Small intestine (tissue), 7 donors: ENCODE measurements around the gene PITPNM3. TPM values are rescaled to one million over a fixed set of nuclear protein-coding genes. Genes with fewer than 3 reads are reported as not detected.

Source experiments
- DNase-seq, 2 donors: peaks; one replicate each; pipeline versions ENCODE4 v3.0.0 to v3.0.0-alpha.2; 2013
- FAIRE-seq: peaks from 2 replicates; lab custom pipeline; 2012; peaks lifted over from hg19 to GRCh38; lab: Jason Lieb, UNC
- H3K27ac ChIP-seq, 3 donors: one replicate each; pipeline ENCODE4 v1.5.1; 2013; ENCODE audit warnings: low read length in 2 of 3, mild to moderate bottlenecking in 2 of 3, control low read depth in 1 of 3, inconsistent platforms in 1 of 3, low read depth in 1 of 3, moderate library complexity in 1 of 3
- H3K27me3 ChIP-seq, 3 donors: one replicate each; pipeline ENCODE4 v1.6.1; 2013; ENCODE audit warnings: low read length in 3 of 3, inconsistent platforms in 1 of 3; ENCODE audit not compliant: control insufficient read depth in 3 of 3, insufficient read depth in 3 of 3
- H3K36me3 ChIP-seq, 3 donors: one replicate each; pipeline ENCODE4 v1.6.1; 2013; ENCODE audit warnings: low read length in 3 of 3, inconsistent platforms in 1 of 3, low read depth in 1 of 3, mild to moderate bottlenecking in 1 of 3, moderate library complexity in 1 of 3; ENCODE audit not compliant: control insufficient read depth in 3 of 3, insufficient read depth in 2 of 3
- H3K4me1 ChIP-seq, 3 donors: one replicate each; pipeline ENCODE4 v1.6.1; 2013; ENCODE audit warnings: low read length in 2 of 3, inconsistent platforms in 1 of 3, low read depth in 1 of 3, mild to moderate bottlenecking in 1 of 3, moderate library complexity in 1 of 3; ENCODE audit not compliant: control insufficient read depth in 3 of 3, insufficient read depth in 2 of 3
- H3K4me3 ChIP-seq, 3 donors: one replicate each; pipeline ENCODE4 v1.5.1; 2013; ENCODE audit warnings: low read length in 3 of 3, control low read depth in 1 of 3, inconsistent platforms in 1 of 3, low read depth in 1 of 3, mild to moderate bottlenecking in 1 of 3, moderate library complexity in 1 of 3
- H3K9me3 ChIP-seq, 2 donors: one replicate each; pipeline ENCODE4 v1.6.1; 2013; ENCODE audit warnings: low read depth in 1 of 2, low read length in 1 of 2; ENCODE audit not compliant: control insufficient read depth in 2 of 2, insufficient read depth in 1 of 2
- WGBS, 3 donors: extraction: QIAGEN DNeasy Blood & Tissue Kit; methylation state at CpG; one replicate each; pipeline ENCODE4 v1.1.7; 2013; 5-methylcytosine and 5-hydroxymethylcytosine counted together
- polyA plus RNA-seq, 4 donors: library from polyadenylated mRNA; stranded (reverse) in 3 of 4; unstranded in 1 of 4; fragments of 200-250 nt in 3 of 4; fragments of 120-200 nt in 1 of 4; gene quantifications; one replicate each; pipeline versions ENCODE4 v1.2.1 to v1.2.3, GENCODE V29; 2013
- donor health status: healthy with polysubstance abuse.
- donor health status: control.
- donor health status: control.
- donor health status: Bipolar disorder and iron deficiency.
- donor health status: healthy.

The PITPNM3 gene
- polyA plus RNA-seq, 4 donors, result 0.22 to 1.7 (median 0.70) TPM

- DNase-seq (no peak), FAIRE-seq (no peak)
- WGBS, 3 donors, result 72 to 78% (median 73%) methylated on average over 14 of the region's 14 CpGs
- Histone ChIP-seq H3K27ac (no peak overlapping the region), H3K36me3 (no peaks in the 10 kb centered on the region), H3K27me3 (no peaks in the 10 kb centered on the region), H3K9me3 (no peaks in the 10 kb centered on the region), H3K4me1 (no peaks in the 10 kb centered on the region), H3K4me3 (no peak overlapping the region)
Measured at GRCh38 chr17:6423931-6424330, 132.4 kb downstream of the PITPNM3 start.

GRCh38 chr17:6422654-6423241 is 133.6 kb downstream of the PITPNM3 start:
- DNase-seq (no peak), FAIRE-seq (no peak)
- Histone ChIP-seq H3K27me3 (no peaks in the 10 kb centered on the region), H3K4me3 (no peak overlapping the region), H3K36me3 (no peaks in the 10 kb centered on the region), H3K4me1 (no peaks in the 10 kb centered on the region), H3K27ac (no peak overlapping the region), H3K9me3 (no peaks in the 10 kb centered on the region)
- 46 to 67% (median 49%) methylated on average over 11 to 13 of the region's 13 CpGs for WGBS, 3 donors

- Histone ChIP-seq H3K27me3 (no peaks in the 10 kb centered on the region), H3K9me3 (no peaks in the 10 kb centered on the region), H3K4me3 (no peak overlapping the region), H3K4me1 (no peaks in the 10 kb centered on the region), H3K36me3 (no peaks in the 10 kb centered on the region), H3K27ac (no peak overlapping the region)
- 22 to 26% (median 24%) methylated on average over 13 of the region's 13 CpGs for WGBS, 3 donors
- peak; percentile 70 to 75 for DNase-seq
- FAIRE-seq, result no peak
Measured at GRCh38 chr17:6421700-6422604, 134.4 kb downstream of the PITPNM3 start.

- H3K4me3 ChIP-seq, result no peak overlapping the region
- H3K27ac ChIP-seq, result no peak overlapping the region
- no peaks in the 10 kb centered on the region for H3K36me3 ChIP-seq
- DNase-seq (peak in 1 of 2 donors; percentile 11), FAIRE-seq (no peak)
- WGBS, 3 donors, result 11 to 22% (median 15%) methylated on average over 13 of the region's 13 CpGs
- H3K27me3 ChIP-seq, result no peaks in the 10 kb centered on the region
- no peaks in the 10 kb centered on the region for H3K9me3 ChIP-seq
- H3K4me1 ChIP-seq, result no peaks in the 10 kb centered on the region
Measured at GRCh38 chr17:6420173-6420641, 136.1 kb downstream of the PITPNM3 start.

- no peaks in the 10 kb centered on the region for H3K4me1 ChIP-seq
- peaks cover 0 to 3% of the 10 kb centered on the region in 2 donors for H3K9me3 ChIP-seq
- no peak overlapping the region for H3K27ac ChIP-seq
- H3K4me3 ChIP-seq, result no peak overlapping the region
- no peaks in the 10 kb centered on the region for H3K36me3 ChIP-seq
- DNase-seq, result no peak
- FAIRE-seq, result no peak
- 71 to 79% (median 71%) methylated on average over 8 of the region's 8 CpGs for WGBS, 3 donors
- H3K27me3 ChIP-seq, result peaks cover 0 to 3% (median 0%) of the 10 kb centered on the region in 3 donors
Measured at GRCh38 chr17:6415616-6416015, 140.7 kb downstream of the PITPNM3 start.

- Histone ChIP-seq H3K27me3 (peaks cover 0 to 3% (median 0%) of the 10 kb centered on the region in 3 donors), H3K9me3 (peaks cover 0 to 3% of the 10 kb centered on the region in 2 donors), H3K4me3 (no peak overlapping the region), H3K36me3 (no peaks in the 10 kb centered on the region), H3K4me1 (no peaks in the 10 kb centered on the region), H3K27ac (no peak overlapping the region)
- no peak for FAIRE-seq
- WGBS, 3 donors, result 95 to 97% (median 95%) methylated on average over 1 of the region's 1 CpG
- peak; percentile 12 to 23 for DNase-seq
Measured at GRCh38 chr17:6413065-6413464, 143.3 kb downstream of the PITPNM3 start.

GRCh38 chr17:6408735-6409134 is 147.6 kb downstream of the PITPNM3 start:
- FAIRE-seq (no peak), DNase-seq (no peak)
- H3K27me3 ChIP-seq, result peaks cover 0 to 3% (median 0%) of the 10 kb centered on the region in 3 donors
- H3K36me3 ChIP-seq, result no peaks in the 10 kb centered on the region
- no peak overlapping the region for H3K4me3 ChIP-seq
- H3K4me1 ChIP-seq, result no peaks in the 10 kb centered on the region
- 62 to 69% (median 65%) methylated on average over 10 of the region's 10 CpGs for WGBS, 3 donors
- peaks cover 0 to 3% of the 10 kb centered on the region in 2 donors for H3K9me3 ChIP-seq
- H3K27ac ChIP-seq, result no peak overlapping the region

GRCh38 chr17:6408276-6408675 is 148.1 kb downstream of the PITPNM3 start:
- no peak overlapping the region for H3K27ac ChIP-seq
- peaks cover 0 to 3% (median 0%) of the 10 kb centered on the region in 3 donors for H3K27me3 ChIP-seq
- H3K4me3 ChIP-seq, result no peak overlapping the region
- H3K4me1 ChIP-seq, result no peaks in the 10 kb centered on the region
- 56 to 73% (median 64%) methylated on average over 6 of the region's 6 CpGs for WGBS, 3 donors
- H3K9me3 ChIP-seq, result peaks cover 0 to 3% of the 10 kb centered on the region in 2 donors
- DNase-seq (no peak), FAIRE-seq (no peak)
- no peaks in the 10 kb centered on the region for H3K36me3 ChIP-seq
